Measurements from ENCODE around the gene SPPL2C. TPM values are rescaled to one million over a fixed set of nuclear protein-coding genes. Genes with fewer than 3 reads are reported as not detected.

SPPL2C gene
- total and polyA plus RNA-seq, 2 of the 8 experiments (the other 6 are each of a cell fraction or from before 2014, with no cell fraction given), result not detected

- Histone ChIP-seq H3K27me3 (replicated peaks in 1 of 4; ENCODE audit: control insufficient read depth in 3 of 4, extremely low read depth in 1 of 4, insufficient read depth in 3 of 4, low read length in 3 of 4) (no peaks in the 10 kb centered on the region), H3K27ac (ENCODE audit: low read depth, low read length) (no peak overlapping the region), H3K4ac (replicated peaks; ENCODE audit: insufficient read length, low read depth, low read length) (no peak overlapping the region), H3K79me2 (ENCODE audit: control insufficient read depth in 1 of 2, insufficient read depth in 2 of 2, low read length in 2 of 2) (no peaks in the 10 kb centered on the region), H3K23ac (ENCODE audit: insufficient read length) (no peak overlapping the region), H3K4me2 (ENCODE audit: insufficient read depth in 1 of 2, low read depth in 2 of 2, low read length in 2 of 2) (no peak overlapping the region), H2BK5ac (ENCODE audit: low read depth, low read length) (no peak overlapping the region), H2BK15ac (ENCODE audit: low read length) (no peak overlapping the region), H3K4me1 (replicated peaks in 1 of 4; ENCODE audit: control insufficient read depth in 3 of 4, insufficient read depth in 4 of 4, low read length in 3 of 4) (peaks cover 0 to under 1% (median 0%) of the 10 kb centered on the region in 4 experiments; a peak in 1 of 7 replicates), H3K14ac (ENCODE audit: insufficient read length) (no peak overlapping the region), H3K23me2 (ENCODE audit: low read depth, low read length) (no peaks in the 10 kb centered on the region), H3K9ac (replicated peaks in 1 of 4; ENCODE audit: extremely low read depth in 1 of 4, low read depth in 3 of 4, low read length in 3 of 4) (no peak overlapping the region), H3K9me3 (ENCODE audit: insufficient read depth in 2 of 2, low read depth in 1 of 2, low read length in 1 of 2) (no peaks in the 10 kb centered on the region), H2BK12ac (ENCODE audit: low read depth, low read length) (no peak overlapping the region), H3K79me1 (ENCODE audit: low read depth, low read length) (no peaks in the 10 kb centered on the region), H3K56ac (replicated peaks; ENCODE audit: insufficient read length, low read depth, low read length) (no peak overlapping the region), H3K36me3 (ENCODE audit: control insufficient read depth in 2 of 4, insufficient read depth in 4 of 4, low read length in 3 of 4) (no peaks in the 10 kb centered on the region), H4K20me1 (replicated peaks in 1 of 2; ENCODE audit: control insufficient read depth in 1 of 2, insufficient read depth in 2 of 2, low read length in 2 of 2) (no peaks in the 10 kb centered on the region), H4K91ac (replicated peaks; ENCODE audit: insufficient read length, low read length) (no peak overlapping the region), H4K5ac (ENCODE audit: insufficient read length, low read depth, low read length) (no peak overlapping the region), H2AK5ac (ENCODE audit: low read depth, low read length) (no peak overlapping the region), H3K18ac (ENCODE audit: extremely low read depth, low read length) (no peak overlapping the region), H2BK20ac (ENCODE audit: low read length) (no peak overlapping the region), H3K4me3 (ENCODE audit: extremely low read depth in 1 of 4, insufficient read depth in 2 of 4, low read depth in 3 of 4, low read length in 4 of 4) (no peak overlapping the region), H4K8ac (ENCODE audit: extremely low read depth, insufficient read depth, low read length) (0 out of 2 replicates have a peak overlapping the region, but pooled peaks have one; percentile 57), H2AFZ (ENCODE audit: low read length) (no peak overlapping the region), H2BK120ac (replicated peaks; ENCODE audit: low read depth, low read length) (no peak overlapping the region)
- no peak for TF ChIP-seq KDM5A (IDR thresholded peaks at IDR 0.05; ENCODE audit: low read length)
- no peak for TF ChIP-seq CTCF (IDR thresholded peaks at IDR 0.05; ENCODE audit: control extremely low read depth in 1 of 3, insufficient read depth in 1 of 3, low read depth in 1 of 3, low read length in 3 of 3)
- POLR2A ChIA-PET (ENCODE audit: partially characterized antibody), result no interaction called here
- CTCF ChIA-PET (ENCODE audit: partially characterized antibody), result interaction anchor here (0.8 to 11.3 kb wide), 11 partner anchors 8 to 179 kb away, joined by 3 to 69 read pairs (median 5); partner anchors contain the start of gene CRHR1
- no peak for DNase-seq (ENCODE audit: low read depth in 1 of 2, low spot score in 2 of 2)
- FAIRE-seq, result no peak
- 87% methylated on average over 4 of the region's 4 CpGs; no CpG with 5 or more reads in 1 of the 2 experiments for WGBS, 2 experiments (ENCODE audit: extremely low coverage in 1 of 2, insufficient coverage in 1 of 2, insufficient read length in 1 of 2, insufficient replicate concordance in 2 of 2, low coverage in 1 of 2, low lambda C conversion rate in 2 of 2, missing lambda C conversion rate in 1 of 2)
Observed at GRCh38 chr17:45818699-45819098, 26.0 kb upstream of the SPPL2C start.

All from H1 (cell line).